Measurements from ENCODE around the gene USP22. TPM values are rescaled to one million over a fixed set of nuclear protein-coding genes. Genes with fewer than 3 reads are reported as not detected.
A peak's percentile ranks its signal among the peaks of the same experiment; 100 is the strongest.

Gene USP22
- total and polyA plus RNA-seq, 2 of the 8 experiments (the other 6 are each of a cell fraction or from before 2014, with no cell fraction given), result 221 to 316 TPM

GRCh38 chr17:20992416-20992815 is 50.4 kb downstream of the USP22 start:
- Histone ChIP-seq H3K27me3 (replicated peaks in 1 of 4; ENCODE audit: control insufficient read depth in 3 of 4, extremely low read depth in 1 of 4, insufficient read depth in 3 of 4, low read length in 3 of 4) (no peaks in the 10 kb centered on the region), H3K4me1 (replicated peaks in 1 of 4; ENCODE audit: control insufficient read depth in 3 of 4, insufficient read depth in 4 of 4, low read length in 3 of 4) (peaks cover 0 to 5% (median under 1%) of the 10 kb centered on the region in 4 experiments; a peak in 3 of 7 replicates), H2BK15ac (ENCODE audit: low read length) (no peak overlapping the region), H2BK5ac (ENCODE audit: low read depth, low read length) (no peak overlapping the region), H3K9ac (replicated peaks in 1 of 4; ENCODE audit: extremely low read depth in 1 of 4, low read depth in 3 of 4, low read length in 3 of 4) (no peak overlapping the region), H3K4me2 (ENCODE audit: insufficient read depth in 1 of 2, low read depth in 2 of 2, low read length in 2 of 2) (no peak overlapping the region), H3K36me3 (ENCODE audit: control insufficient read depth in 2 of 4, insufficient read depth in 4 of 4, low read length in 3 of 4) (no peaks in the 10 kb centered on the region), H3K23me2 (ENCODE audit: low read depth, low read length) (no peaks in the 10 kb centered on the region), H3K23ac (ENCODE audit: insufficient read length) (no peak overlapping the region), H4K8ac (ENCODE audit: extremely low read depth, insufficient read depth, low read length) (no peak overlapping the region), H2AFZ (ENCODE audit: low read length) (no peak overlapping the region), H4K5ac (ENCODE audit: insufficient read length, low read depth, low read length) (no peak overlapping the region), H2AK5ac (ENCODE audit: low read depth, low read length) (no peak overlapping the region), H3K79me2 (ENCODE audit: control insufficient read depth in 1 of 2, insufficient read depth in 2 of 2, low read length in 2 of 2) (no peaks in the 10 kb centered on the region), H3K4ac (replicated peaks; ENCODE audit: insufficient read length, low read depth, low read length) (no peak overlapping the region), H4K91ac (replicated peaks; ENCODE audit: insufficient read length, low read length) (no peak overlapping the region), H3K4me3 (ENCODE audit: extremely low read depth in 1 of 4, insufficient read depth in 2 of 4, low read depth in 3 of 4, low read length in 4 of 4) (no peak overlapping the region), H3K18ac (ENCODE audit: extremely low read depth, low read length) (no peak overlapping the region; the same call in 1 of the 2 replicates), H2BK12ac (ENCODE audit: low read depth, low read length) (0 out of 2 replicates have a peak overlapping the region, but pooled peaks have one; percentile 4), H4K20me1 (replicated peaks in 1 of 2; ENCODE audit: control insufficient read depth in 1 of 2, insufficient read depth in 2 of 2, low read length in 2 of 2) (no peaks in the 10 kb centered on the region), H3K9me3 (ENCODE audit: insufficient read depth in 2 of 2, low read depth in 1 of 2, low read length in 1 of 2) (peaks cover 0 to 5% of the 10 kb centered on the region in 2 experiments; a peak in 1 of 4 replicates), H3K56ac (replicated peaks; ENCODE audit: insufficient read length, low read depth, low read length) (no peak overlapping the region), H3K79me1 (ENCODE audit: low read depth, low read length) (no peaks in the 10 kb centered on the region), H3K14ac (ENCODE audit: insufficient read length) (no peak overlapping the region), H3K27ac (ENCODE audit: low read depth, low read length) (no peak overlapping the region), H2BK20ac (ENCODE audit: low read length) (no peak overlapping the region), H2BK120ac (replicated peaks; ENCODE audit: low read depth, low read length) (no peak overlapping the region)
- ChIA-PET CTCF (ENCODE audit: partially characterized antibody) (interaction anchor here (2.0 to 3.1 kb wide), 2 partner anchors 48 to 191 kb away, joined by 7 to 21 read pairs; no protein-coding TSS in a partner anchor), POLR2A (ENCODE audit: partially characterized antibody) (interaction anchor here (0.7 to 1.6 kb wide), 9 partner anchors 11 to 140 kb away, joined by 3 to 5 read pairs (median 3); no protein-coding TSS in a partner anchor)
- TF ChIP-seq SP4 (IDR thresholded peaks at IDR 0.05; ENCODE audit: low read length) (no peak), TBP (IDR thresholded peaks at IDR 0.05; ENCODE audit: low read depth, low read length) (no peak), RNF2 (IDR thresholded peaks at IDR 0.05; ENCODE audit: borderline replicate concordance, low read depth, low read length, missing control alignments, poor library complexity, severe bottlenecking) (no peak), FOSL1 (IDR thresholded peaks at IDR 0.05; ENCODE audit: insufficient read depth, low read depth, low read length) (no peak), SP1 (IDR thresholded peaks at IDR 0.05; ENCODE audit: low read depth, low read length) (no peak), CTBP2 (IDR thresholded peaks at IDR 0.05; ENCODE audit: borderline replicate concordance, insufficient read depth, insufficient read length, low read length) (no peak), TAF7 (optimal IDR thresholded peaks at IDR 0.05; ENCODE audit: borderline replicate concordance, low read depth, low read length) (no peak), TEAD4 (IDR thresholded peaks at IDR 0.05; ENCODE audit: low read depth, low read length) (no peak), CBX5 (IDR thresholded peaks at IDR 0.05; ENCODE audit: low read depth, low read length) (no peak), RFX5 (IDR thresholded peaks at IDR 0.05; ENCODE audit: borderline replicate concordance, low read depth, low read length) (no peak), KDM1A (IDR thresholded peaks at IDR 0.05; ENCODE audit: borderline replicate concordance, low read length) (no peak)
- FAIRE-seq, result no peak
- no peak for DNase-seq (ENCODE audit: low read depth in 1 of 2, low spot score in 2 of 2)
- WGBS, 2 experiments (ENCODE audit: extremely low coverage in 1 of 2, insufficient coverage in 1 of 2, insufficient read length in 1 of 2, insufficient replicate concordance in 2 of 2, low coverage in 1 of 2, low lambda C conversion rate in 2 of 2, missing lambda C conversion rate in 1 of 2), result 83% methylated on average over 8 of the region's 12 CpGs; no CpG with 5 or more reads in 1 of the 2 experiments

Measured in H1 (cell line).